T47D (cell line): ENCODE measurements around the gene RSPO4.

Experiments used
- DNase-seq, 2 experiments: peaks; one replicate each; pipeline versions ENCODE4 v3.0.0 to v3.0.0-alpha.2; 2011 to 2012; ENCODE audit warnings: low read depth in 1 of 2, low spot score in 1 of 2
- JUND ChIP-seq: IDR thresholded peaks from 2 replicates; pipeline ENCODE4 v1.6.1; 2012; ENCODE audit warnings: low read depth
- in situ Hi-C: cut with HindIII; loops from 2 replicates; pipeline ENCODE4 v1.10.0; 2016; ENCODE audit warnings: low sequenced_read_pairs, low pct_unique_long_range_greater_than_20kb

The RSPO4 gene

GRCh38 chr20:958936-959815 lies 42.9 kb downstream of the RSPO4 start:
- TF ChIP-seq JUND = no peak
- DNase-seq = no peak
- in situ Hi-C loops = no loop called here

GRCh38 chr20:957544-957943 lies 44.6 kb downstream of the RSPO4 start:
- in situ Hi-C loops = no loop called here
- no peak for TF ChIP-seq JUND
- DNase-seq = peak in 1 of 2 experiments; percentile 21

- DNase-seq = peak; percentile 64 to 72
Measured at GRCh38 chr20:956330-956951, 45.7 kb downstream of the RSPO4 start.

GRCh38 chr20:955656-956055 lies 46.5 kb downstream of the RSPO4 start:
- no peak for DNase-seq
- in situ Hi-C loops = no loop called here
- no peak for TF ChIP-seq JUND

More at GRCh38 chr20:956330-956951, 45.7 kb downstream of the RSPO4 start:
- in situ Hi-C loops = no loop called here
- TF ChIP-seq JUND = no peak

- DNase-seq = no peak
- TF ChIP-seq JUND = no peak
- in situ Hi-C loops = no loop called here
Measured at GRCh38 chr20:955111-955510, 47.0 kb downstream of the RSPO4 start.

- in situ Hi-C loops = no loop called here
- DNase-seq = peak; percentile 63 to 77
- TF ChIP-seq JUND = no peak
Measured at GRCh38 chr20:953742-954141, 48.4 kb downstream of the RSPO4 start.

- no peak for TF ChIP-seq JUND
- no peak for DNase-seq
- in situ Hi-C loops = no loop called here
Measured at GRCh38 chr20:952196-952795, 49.8 kb downstream of the RSPO4 start.

GRCh38 chr20:951384-952169 lies 50.5 kb downstream of the RSPO4 start:
- DNase-seq = peak in 1 of 2 experiments; percentile 70
- TF ChIP-seq JUND = no peak
- in situ Hi-C loops = no loop called here

- in situ Hi-C loops = no loop called here
- no peak for DNase-seq
- TF ChIP-seq JUND = no peak
Measured at GRCh38 chr20:949717-950116, 52.4 kb downstream of the RSPO4 start.

- TF ChIP-seq JUND = no peak
- in situ Hi-C loops = no loop called here
- DNase-seq = no peak
Measured at GRCh38 chr20:946826-947225, 55.3 kb downstream of the RSPO4 start.

GRCh38 chr20:945841-946240 lies 56.3 kb downstream of the RSPO4 start:
- in situ Hi-C loops = no loop called here
- DNase-seq = no peak
- no peak for TF ChIP-seq JUND

- no peak for DNase-seq
- in situ Hi-C loops = no loop called here
- no peak for TF ChIP-seq JUND
Measured at GRCh38 chr20:944774-945410, 57.2 kb downstream of the RSPO4 start.
